IgD-negative memory B cell (primary cell): ENCODE measurements around the gene NR1H3. TPM values are rescaled to one million over a fixed set of nuclear protein-coding genes. Genes with fewer than 3 reads are reported as not detected.

Experiments
- H3K27ac Mint-ChIP-seq, 3 donors: one replicate each; pipeline ENCODE4 v1.8.0; 2020 to 2022; ENCODE audit warnings: mild to moderate bottlenecking in 3 of 3, mixed read lengths in 3 of 3, moderate library complexity in 1 of 3
- H3K27me3 Mint-ChIP-seq: one replicate; pipeline ENCODE4 v1.8.0; 2021; ENCODE audit warnings: mixed read lengths
- H3K36me3 Mint-ChIP-seq: one replicate; pipeline ENCODE4 v1.8.0; 2020; ENCODE audit warnings: mild to moderate bottlenecking, mixed read lengths
- H3K4me1 Mint-ChIP-seq, 3 donors: one replicate each; pipeline ENCODE4 v1.8.0; 2020 to 2022; ENCODE audit warnings: mixed read lengths in 3 of 3, mild to moderate bottlenecking in 1 of 3
- H3K4me3 Mint-ChIP-seq, 4 donors: one replicate each; pipeline ENCODE4 v1.8.0; 2020 to 2022; ENCODE audit warnings: mild to moderate bottlenecking in 4 of 4, mixed read lengths in 4 of 4, moderate library complexity in 3 of 4
- H3K9me3 Mint-ChIP-seq, 3 donors: one replicate each; pipeline ENCODE4 v1.8.0; 2020 to 2021; ENCODE audit warnings: mixed read lengths in 3 of 3, mild to moderate bottlenecking in 1 of 3
- polyA plus RNA-seq: library from polyadenylated mRNA; unstranded; fragments of 300-500 nt; fragmentation: Illumina TruSeq; gene quantifications from one replicate; pipeline ENCODE4 v1.2.3, GENCODE V29; 2021

The NR1H3 gene
- polyA plus RNA-seq, 1 donor from 2014 or later = 9.4 TPM

GRCh38 chr11:47253660-47254059 lies 4.1 kb upstream of the NR1H3 start:
- Mint-ChIP-seq H3K4me1 (peaks cover 3 to 11% (median 7%) of the 10 kb centered on the region in 3 donors), H3K27ac (peak overlapping the region in 1 of 3 donors; percentile 38), H3K36me3 (no peaks in the 10 kb centered on the region), H3K9me3 (no peaks in the 10 kb centered on the region), H3K27me3 (no peaks in the 10 kb centered on the region), H3K4me3 (peak overlapping the region in 1 of 4 donors; percentile 44)

GRCh38 chr11:47254386-47254785 lies 3.4 kb upstream of the NR1H3 start:
- Mint-ChIP-seq H3K36me3 (no peaks in the 10 kb centered on the region), H3K27me3 (no peaks in the 10 kb centered on the region), H3K4me3 (no peak overlapping the region), H3K27ac (no peak overlapping the region), H3K4me1 (peaks cover 0 to 5% (median 4%) of the 10 kb centered on the region in 3 donors), H3K9me3 (no peaks in the 10 kb centered on the region)

GRCh38 chr11:47256374-47256773 lies 1.4 kb upstream of the NR1H3 start:
- Mint-ChIP-seq H3K27ac (no peak overlapping the region), H3K4me1 (peaks cover 0 to 2% (median 0%) of the 10 kb centered on the region in 3 donors), H3K36me3 (no peaks in the 10 kb centered on the region), H3K27me3 (no peaks in the 10 kb centered on the region), H3K9me3 (no peaks in the 10 kb centered on the region), H3K4me3 (no peak overlapping the region)

- H3K27ac Mint-ChIP-seq = no peak overlapping the region
- H3K27me3 Mint-ChIP-seq = no peaks in the 10 kb centered on the region
- H3K36me3 Mint-ChIP-seq = no peaks in the 10 kb centered on the region
- no peak overlapping the region for H3K4me3 Mint-ChIP-seq
- H3K4me1 Mint-ChIP-seq = peaks cover 0 to 2% (median 0%) of the 10 kb centered on the region in 3 donors
- H3K9me3 Mint-ChIP-seq = no peaks in the 10 kb centered on the region
Observed at GRCh38 chr11:47257177-47257516, 649 bp upstream of the NR1H3 start.

- Mint-ChIP-seq H3K4me3 (no peak overlapping the region), H3K27ac (no peak overlapping the region)
Observed at GRCh38 chr11:47258317-47258902, 614 bp downstream of the NR1H3 start.

GRCh38 chr11:47259232-47259977 lies 1.6 kb downstream of the NR1H3 start:
- Mint-ChIP-seq H3K36me3 (no peaks in the 10 kb centered on the region), H3K27me3 (no peaks in the 10 kb centered on the region), H3K9me3 (no peaks in the 10 kb centered on the region), H3K4me1 (peaks cover 0 to 2% (median 0%) of the 10 kb centered on the region in 3 donors), H3K4me3 (peak overlapping the region in 2 of 4 donors; percentile 23 to 57), H3K27ac (peak overlapping the region in 1 of 3 donors; percentile 43)

More at GRCh38 chr11:47258317-47258902, 614 bp downstream of the NR1H3 start:
- H3K9me3 Mint-ChIP-seq = no peaks in the 10 kb centered on the region
- no peaks in the 10 kb centered on the region for H3K36me3 Mint-ChIP-seq
- H3K4me1 Mint-ChIP-seq = peaks cover 0 to 2% (median 0%) of the 10 kb centered on the region in 3 donors
- no peaks in the 10 kb centered on the region for H3K27me3 Mint-ChIP-seq

GRCh38 chr11:47260366-47260765 lies 2.6 kb downstream of the NR1H3 start:
- Mint-ChIP-seq H3K36me3 (no peaks in the 10 kb centered on the region), H3K4me3 (no peak overlapping the region), H3K4me1 (peaks cover 0 to 2% (median 2%) of the 10 kb centered on the region in 3 donors), H3K9me3 (no peaks in the 10 kb centered on the region), H3K27me3 (peaks cover 2% of the 10 kb centered on the region), H3K27ac (no peak overlapping the region)

GRCh38 chr11:47261291-47261800 lies 3.5 kb downstream of the NR1H3 start:
- no peak overlapping the region for H3K27ac Mint-ChIP-seq
- no peak overlapping the region for H3K4me3 Mint-ChIP-seq
- H3K9me3 Mint-ChIP-seq = no peaks in the 10 kb centered on the region
- H3K27me3 Mint-ChIP-seq = peaks cover 2% of the 10 kb centered on the region
- peaks cover 0 to 8% (median 7%) of the 10 kb centered on the region in 3 donors for H3K4me1 Mint-ChIP-seq
- H3K36me3 Mint-ChIP-seq = no peaks in the 10 kb centered on the region

- Mint-ChIP-seq H3K27me3 (peaks cover 2% of the 10 kb centered on the region), H3K36me3 (no peaks in the 10 kb centered on the region), H3K27ac (peak overlapping the region in 1 of 3 donors; percentile 62), H3K9me3 (no peaks in the 10 kb centered on the region), H3K4me1 (peaks cover 6 to 18% (median 16%) of the 10 kb centered on the region in 3 donors), H3K4me3 (peak overlapping the region in 1 of 4 donors; percentile 24)
Observed at GRCh38 chr11:47264119-47264518, 6.3 kb downstream of the NR1H3 start.

GRCh38 chr11:47264521-47264920 lies 6.7 kb downstream of the NR1H3 start:
- Mint-ChIP-seq H3K36me3 (no peaks in the 10 kb centered on the region), H3K4me3 (peak overlapping the region in 1 of 4 donors; percentile 24), H3K27me3 (peaks cover 2% of the 10 kb centered on the region), H3K27ac (peak overlapping the region in 1 of 3 donors; percentile 62), H3K4me1 (peaks cover 8 to 18% (median 16%) of the 10 kb centered on the region in 3 donors), H3K9me3 (no peaks in the 10 kb centered on the region)

GRCh38 chr11:47267876-47268275 lies 10.1 kb downstream of the NR1H3 start:
- peaks cover 27 to 39% (median 38%) of the 10 kb centered on the region in 3 donors for H3K4me1 Mint-ChIP-seq
- no peaks in the 10 kb centered on the region for H3K9me3 Mint-ChIP-seq
- H3K36me3 Mint-ChIP-seq = no peaks in the 10 kb centered on the region
- peak overlapping the region; percentile 72 to 97 (median 89) for H3K4me3 Mint-ChIP-seq
- peaks cover 2% of the 10 kb centered on the region for H3K27me3 Mint-ChIP-seq
- peak overlapping the region in 2 of 3 donors; percentile 91 to 99 for H3K27ac Mint-ChIP-seq

- Mint-ChIP-seq H3K4me3 (peak overlapping the region; percentile 87 to 99 (median 94)), H3K27ac (peak overlapping the region; percentile 91 to 99 (median 96)), H3K4me1 (peaks cover 28 to 41% (median 41%) of the 10 kb centered on the region in 3 donors)
Observed at GRCh38 chr11:47268448-47269001, 10.7 kb downstream of the NR1H3 start.

GRCh38 chr11:47269002-47269828 lies 11.4 kb downstream of the NR1H3 start:
- Mint-ChIP-seq H3K4me3 (peak overlapping the region; percentile 87 to 99 (median 94)), H3K27me3 (peaks cover 2% of the 10 kb centered on the region), H3K27ac (peak overlapping the region; percentile 91 to 99 (median 96)), H3K36me3 (no peaks in the 10 kb centered on the region), H3K4me1 (peaks cover 34 to 44% (median 44%) of the 10 kb centered on the region in 3 donors), H3K9me3 (no peaks in the 10 kb centered on the region)

More at GRCh38 chr11:47268448-47269001, 10.7 kb downstream of the NR1H3 start:
- H3K36me3 Mint-ChIP-seq = no peaks in the 10 kb centered on the region
- H3K27me3 Mint-ChIP-seq = peaks cover 2% of the 10 kb centered on the region
- no peaks in the 10 kb centered on the region for H3K9me3 Mint-ChIP-seq

- Mint-ChIP-seq H3K9me3 (no peaks in the 10 kb centered on the region), H3K4me1 (peaks cover 35 to 48% (median 44%) of the 10 kb centered on the region in 3 donors), H3K27me3 (peaks cover 2% of the 10 kb centered on the region), H3K4me3 (peak within 1 kb of the TSS; percentile 87 to 99 (median 94)), H3K36me3 (no peaks in the 10 kb centered on the region), H3K27ac (peak within 1 kb of the TSS; percentile 91 to 99 (median 96))
Observed at GRCh38 chr11:47269829-47270305, 12.1 kb downstream of the NR1H3 start, which contains the start of gene MADD. Gene MADD, plus strand, starts transcription at chr11:47270133.
